ENCODE measurements around the gene PHLDA1. TPM values are rescaled to one million over a fixed set of nuclear protein-coding genes. Genes with fewer than 3 reads are reported as not detected.

The PHLDA1 gene
- total and polyA plus RNA-seq, 2 donors (not counting 1 experiment from before 2014, with no cell fraction given): 1.0 to 1.7 TPM

GRCh38 chr12:76075448-76075847 is 43.9 kb upstream of the PHLDA1 start:
- H3K9ac ChIP-seq (ENCODE audit: low read length): no peak overlapping the region
- H3K4me1 Mint-ChIP-seq: peaks cover 68% of the 10 kb centered on the region
- no peaks in the 10 kb centered on the region for H3K27me3 Mint-ChIP-seq
- H3K9me3 ChIP-seq (ENCODE audit: control extremely low read depth in 1 of 3, control insufficient read depth in 2 of 3, insufficient read depth in 1 of 3, low read length in 2 of 3): peaks cover 0 to 3% (median 0%) of the 10 kb centered on the region in 3 donors
- peaks cover 10 to 22% of the 10 kb centered on the region in 2 experiments for H3K36me3 ChIP-seq (replicated peaks in 1 of 2; ENCODE audit: control extremely low read depth in 1 of 2, control insufficient read depth in 1 of 2, extremely low read depth in 1 of 2, insufficient read depth in 2 of 2, low read length in 1 of 2)
- POLR2A ChIA-PET: no interaction called here
- ATAC-seq (ENCODE audit: low read depth) (no peak), DNase-seq (no peak)
- no peak for TF ChIP-seq EZH2 (IDR thresholded peaks at IDR 0.05; ENCODE audit: borderline replicate concordance, insufficient read depth, low read depth, low read length, poor library complexity, severe bottlenecking)
- TF ChIP-seq CTCF (IDR thresholded peaks at IDR 0.05): no peak
- WGBS (ENCODE audit: insufficient coverage): 100% methylated on average over 1 of the region's 1 CpG
- no peak overlapping the region for H3K27ac ChIP-seq (ENCODE audit: low read length in 2 of 2)
- H3K4me2 ChIP-seq (replicated peaks; ENCODE audit: low read depth, low read length, poor library complexity, severe bottlenecking): no peak overlapping the region
- no peaks in the 10 kb centered on the region for H3K27me3 ChIP-seq (replicated peaks in 1 of 4; ENCODE audit: control extremely low read depth in 1 of 4, control insufficient read depth in 3 of 4, insufficient read depth in 4 of 4, low read length in 3 of 4)
- no peak overlapping the region for H2AFZ ChIP-seq (ENCODE audit: insufficient read depth, low read depth, low read length, poor library complexity, severe bottlenecking)
- intact Hi-C loops (cut with micrococcal nuclease): no loop called here
- H3K79me2 ChIP-seq (ENCODE audit: control insufficient read depth, insufficient read depth, low read length): peaks cover 100% of the 10 kb centered on the region
- peaks cover 87% of the 10 kb centered on the region for H4K20me1 ChIP-seq (ENCODE audit: control insufficient read depth, insufficient read depth, low read length, poor library complexity, severe bottlenecking)
- CTCF ChIA-PET: no interaction called here
- H3K4me3 Mint-ChIP-seq: no peak overlapping the region
- no peak overlapping the region for H3K4me3 ChIP-seq (ENCODE audit: control extremely low read depth in 1 of 5, extremely low read depth in 1 of 5, insufficient read depth in 1 of 5, low read depth in 2 of 5, low read length in 4 of 5)
- peaks cover 7 to 11% of the 10 kb centered on the region in 2 donors for H3K4me1 ChIP-seq (ENCODE audit: control insufficient read depth in 2 of 2, insufficient read depth in 2 of 2, low read length in 2 of 2)
- no peaks in the 10 kb centered on the region for H3K9me3 Mint-ChIP-seq (ENCODE audit: insufficient read depth)
- no peak overlapping the region for H3K27ac Mint-ChIP-seq

- ChIA-PET POLR2A (no interaction called here), CTCF (no interaction called here)
- Histone ChIP-seq H3K79me2 (ENCODE audit: control insufficient read depth, insufficient read depth, low read length) (peaks cover 99% of the 10 kb centered on the region), H3K4me3 (ENCODE audit: control extremely low read depth in 1 of 5, extremely low read depth in 1 of 5, insufficient read depth in 1 of 5, low read depth in 2 of 5, low read length in 4 of 5) (no peak overlapping the region), H3K4me2 (replicated peaks; ENCODE audit: low read depth, low read length, poor library complexity, severe bottlenecking) (no peak overlapping the region), H4K20me1 (ENCODE audit: control insufficient read depth, insufficient read depth, low read length, poor library complexity, severe bottlenecking) (peaks cover 87% of the 10 kb centered on the region), H3K9me3 (ENCODE audit: control extremely low read depth in 1 of 3, control insufficient read depth in 2 of 3, insufficient read depth in 1 of 3, low read length in 2 of 3) (peaks cover 0 to 3% (median 0%) of the 10 kb centered on the region in 3 donors), H3K9ac (ENCODE audit: low read length) (no peak overlapping the region), H3K4me1 (ENCODE audit: control insufficient read depth in 2 of 2, insufficient read depth in 2 of 2, low read length in 2 of 2) (peaks cover 4% of the 10 kb centered on the region in 2 donors), H3K36me3 (replicated peaks in 1 of 2; ENCODE audit: control extremely low read depth in 1 of 2, control insufficient read depth in 1 of 2, extremely low read depth in 1 of 2, insufficient read depth in 2 of 2, low read length in 1 of 2) (peaks cover 10 to 28% of the 10 kb centered on the region in 2 experiments), H3K27ac (ENCODE audit: low read length in 2 of 2) (no peak overlapping the region), H3K27me3 (replicated peaks in 1 of 4; ENCODE audit: control extremely low read depth in 1 of 4, control insufficient read depth in 3 of 4, insufficient read depth in 4 of 4, low read length in 3 of 4) (no peaks in the 10 kb centered on the region), H2AFZ (ENCODE audit: insufficient read depth, low read depth, low read length, poor library complexity, severe bottlenecking) (no peak overlapping the region)
- peaks cover 66% of the 10 kb centered on the region for H3K4me1 Mint-ChIP-seq
- intact Hi-C loops (cut with micrococcal nuclease): no loop called here
- DNase-seq (no peak), ATAC-seq (ENCODE audit: low read depth) (no peak)
- 100% methylated on average over 1 of the region's 1 CpG for WGBS (ENCODE audit: insufficient coverage)
- H3K9me3 Mint-ChIP-seq (ENCODE audit: insufficient read depth): no peaks in the 10 kb centered on the region
- TF ChIP-seq CTCF (IDR thresholded peaks at IDR 0.05) (no peak), EZH2 (IDR thresholded peaks at IDR 0.05; ENCODE audit: borderline replicate concordance, insufficient read depth, low read depth, low read length, poor library complexity, severe bottlenecking) (no peak)
- H3K4me3 Mint-ChIP-seq: no peak overlapping the region
- H3K27me3 Mint-ChIP-seq: no peaks in the 10 kb centered on the region
- no peak overlapping the region for H3K27ac Mint-ChIP-seq
Observed at GRCh38 chr12:76074701-76075336, 43.2 kb upstream of the PHLDA1 start.
